ENCODE results near the gene TSC22D1.
"Not testable (repeated sequence)": the region's sequence is repeated elsewhere in the genome, so short reads cannot be mapped to it uniquely, and the experiment has no call there.

Gene TSC22D1

GRCh38 chr13:44506251-44506650 lies 69.9 kb downstream of the TSC22D1 start:
- DNase-seq (ENCODE audit: low read depth): no peak

- no peak for DNase-seq (ENCODE audit: low read depth)
These were observed 72.0 kb downstream of the TSC22D1 start for GRCh38 chr13:44504116-44504515.

- no peak for DNase-seq (ENCODE audit: low read depth)
These were observed 77.2 kb downstream of the TSC22D1 start for GRCh38 chr13:44498969-44499368.

GRCh38 chr13:44498502-44498901 lies 77.6 kb downstream of the TSC22D1 start:
- DNase-seq (ENCODE audit: low read depth): no peak

- no peak for DNase-seq (ENCODE audit: low read depth)
These were observed 78.3 kb downstream of the TSC22D1 start for GRCh38 chr13:44497801-44498200.

- no peak for DNase-seq (ENCODE audit: low read depth)
These were observed 82.8 kb downstream of the TSC22D1 start for GRCh38 chr13:44493213-44493812.

GRCh38 chr13:44489751-44490150 lies 86.4 kb downstream of the TSC22D1 start:
- DNase-seq (ENCODE audit: low read depth): no peak

- no peak for DNase-seq (ENCODE audit: low read depth)
These were observed 88.1 kb downstream of the TSC22D1 start for GRCh38 chr13:44487989-44488388.

GRCh38 chr13:44484562-44485138 lies 91.5 kb downstream of the TSC22D1 start:
- no peak for DNase-seq (ENCODE audit: low read depth)

GRCh38 chr13:44474122-44474910 lies 101.8 kb downstream of the TSC22D1 start:
- no peak for DNase-seq (ENCODE audit: low read depth)

GRCh38 chr13:44471686-44472085 lies 104.4 kb downstream of the TSC22D1 start:
- DNase-seq (ENCODE audit: low read depth): no peak

GRCh38 chr13:44470638-44471562 lies 105.2 kb downstream of the TSC22D1 start:
- no peak for DNase-seq (ENCODE audit: low read depth)

GRCh38 chr13:44468874-44469273 lies 107.3 kb downstream of the TSC22D1 start:
- no peak for DNase-seq (ENCODE audit: low read depth)

GRCh38 chr13:44465318-44465717 lies 110.8 kb downstream of the TSC22D1 start:
- no peak for DNase-seq (ENCODE audit: low read depth)

- DNase-seq (ENCODE audit: low read depth): no peak
These were observed 111.7 kb downstream of the TSC22D1 start for GRCh38 chr13:44464471-44464870.

- DNase-seq (ENCODE audit: low read depth): no peak
These were observed 112.4 kb downstream of the TSC22D1 start for GRCh38 chr13:44463759-44464158.

- no peak for DNase-seq (ENCODE audit: low read depth)
These were observed 116.5 kb downstream of the TSC22D1 start for GRCh38 chr13:44459674-44460073.

GRCh38 chr13:44458313-44458975 lies 117.7 kb downstream of the TSC22D1 start:
- no peak for DNase-seq (ENCODE audit: low read depth)

- DNase-seq (ENCODE audit: low read depth): not testable (repeated sequence)
These were observed 119.9 kb downstream of the TSC22D1 start for GRCh38 chr13:44456212-44456611.

- no peak for DNase-seq (ENCODE audit: low read depth)
These were observed 120.4 kb downstream of the TSC22D1 start for GRCh38 chr13:44455769-44456168.

- no peak for DNase-seq (ENCODE audit: low read depth)
These were observed 122.2 kb downstream of the TSC22D1 start for GRCh38 chr13:44453881-44454280.

- no peak for DNase-seq (ENCODE audit: low read depth)
These were observed 123.1 kb downstream of the TSC22D1 start for GRCh38 chr13:44453069-44453468.

Data from activated T-cell treated with anti-CD3 and anti-CD28 coated beads for 24 hours (primary cell).